HEK293 (cell line): ENCODE data around the gene SLFN5.

ENCODE experiments used
- TRIM28 ChIP-seq: IDR thresholded peaks from 2 replicates; pipeline ENCODE4 v1.6.1; 2011; ENCODE audit warnings: low read length, control low read depth, borderline replicate concordance
- ZNF354C ChIP-seq: fragments of 450-650 bp; formaldehyde crosslinking; IDR thresholded peaks from 2 replicates; pipeline ENCODE4 v1.5.1; 2016; ENCODE audit warnings: missing biosample characterization, missing genetic modification characterization, low read depth, borderline replicate concordance
- TF ChIP-seq, protein P1 (sequence below): fragments of 450-650 bp; formaldehyde crosslinking; IDR thresholded peaks from 2 replicates; pipeline ENCODE4 v1.5.1; 2016; ENCODE audit warnings: missing biosample characterization, missing genetic modification characterization

- TF ChIP-seq TRIM28 (no peak), ZNF354C (no peak)
- TF ChIP-seq, protein P1, sequence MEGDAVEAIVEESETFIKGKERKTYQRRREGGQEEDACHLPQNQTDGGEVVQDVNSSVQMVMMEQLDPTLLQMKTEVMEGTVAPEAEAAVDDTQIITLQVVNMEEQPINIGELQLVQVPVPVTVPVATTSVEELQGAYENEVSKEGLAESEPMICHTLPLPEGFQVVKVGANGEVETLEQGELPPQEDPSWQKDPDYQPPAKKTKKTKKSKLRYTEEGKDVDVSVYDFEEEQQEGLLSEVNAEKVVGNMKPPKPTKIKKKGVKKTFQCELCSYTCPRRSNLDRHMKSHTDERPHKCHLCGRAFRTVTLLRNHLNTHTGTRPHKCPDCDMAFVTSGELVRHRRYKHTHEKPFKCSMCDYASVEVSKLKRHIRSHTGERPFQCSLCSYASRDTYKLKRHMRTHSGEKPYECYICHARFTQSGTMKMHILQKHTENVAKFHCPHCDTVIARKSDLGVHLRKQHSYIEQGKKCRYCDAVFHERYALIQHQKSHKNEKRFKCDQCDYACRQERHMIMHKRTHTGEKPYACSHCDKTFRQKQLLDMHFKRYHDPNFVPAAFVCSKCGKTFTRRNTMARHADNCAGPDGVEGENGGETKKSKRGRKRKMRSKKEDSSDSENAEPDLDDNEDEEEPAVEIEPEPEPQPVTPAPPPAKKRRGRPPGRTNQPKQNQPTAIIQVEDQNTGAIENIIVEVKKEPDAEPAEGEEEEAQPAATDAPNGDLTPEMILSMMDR (tag by site-specific recombination) = no peak
Observed at GRCh38 chr17:35315283-35315682, 72.4 kb downstream of the SLFN5 start.
